GM12874 (cell line): ENCODE measurements around the gene HOXA9.

Experiments used
- CTCF ChIP-seq: IDR thresholded peaks from 2 replicates; pipeline ENCODE4 v1.5.1; 2011; ENCODE audit warnings: low read depth, mild to moderate bottlenecking, control low read depth, low read length, moderate library complexity; ENCODE audit not compliant: insufficient read depth

HOXA9 gene

DNA sequence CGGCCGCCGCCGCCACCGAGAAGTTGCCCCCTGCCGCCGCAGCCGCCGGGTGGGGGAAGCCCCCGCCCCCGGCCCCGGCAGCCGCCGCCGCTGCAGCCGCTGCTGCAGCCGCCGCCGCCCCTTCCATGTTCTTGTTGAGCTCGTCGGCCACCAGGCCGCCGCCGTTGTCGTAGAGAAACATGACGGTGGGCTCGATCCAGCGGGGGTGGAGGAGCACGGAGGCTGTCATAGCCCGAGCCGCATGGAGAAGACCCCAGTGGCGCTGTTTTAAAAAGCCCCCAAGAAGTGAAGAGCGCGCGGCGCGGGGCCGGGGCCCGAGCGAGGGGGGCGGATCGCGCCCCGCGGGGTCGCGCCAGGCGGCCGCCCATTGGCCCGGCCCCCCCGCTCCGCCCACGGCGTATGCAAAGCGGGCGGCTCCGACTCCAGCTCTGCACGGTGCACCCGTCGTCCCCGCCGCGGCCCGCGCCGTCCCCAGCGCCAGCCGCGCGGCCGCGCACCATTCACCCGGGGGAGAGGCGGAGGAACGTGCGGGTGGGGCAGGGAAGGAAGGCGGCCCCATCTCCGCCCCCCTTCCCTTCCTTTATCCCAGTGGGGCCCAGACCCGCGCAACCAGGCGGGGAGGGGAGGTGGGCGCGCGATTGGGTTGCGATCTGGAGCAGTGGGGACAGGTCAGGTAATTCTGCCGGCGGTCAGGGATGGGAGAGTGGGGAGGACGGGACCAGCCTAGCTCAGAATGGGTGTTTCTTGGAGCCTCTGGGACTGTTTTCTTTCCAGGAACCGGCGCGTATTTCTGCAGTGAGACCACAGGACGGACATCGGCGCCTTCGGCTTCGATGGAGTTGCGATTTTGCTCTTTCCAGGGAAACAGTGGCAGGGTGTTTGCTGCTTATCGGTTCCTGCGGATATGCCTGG is 34.8 kb upstream of the HOXA9 start, which contains the start of gene HOXA13:
TSS of gene HOXA13 (minus strand) at position 243 of the 912 bp plus-strand sequence. CDS start at position 229, 14 bp downstream.
- TF ChIP-seq CTCF, result no peak

GRCh38 chr7:27198871-27199801 is 33.8 kb upstream of the HOXA9 start:
- TF ChIP-seq CTCF, result no peak

DNA sequence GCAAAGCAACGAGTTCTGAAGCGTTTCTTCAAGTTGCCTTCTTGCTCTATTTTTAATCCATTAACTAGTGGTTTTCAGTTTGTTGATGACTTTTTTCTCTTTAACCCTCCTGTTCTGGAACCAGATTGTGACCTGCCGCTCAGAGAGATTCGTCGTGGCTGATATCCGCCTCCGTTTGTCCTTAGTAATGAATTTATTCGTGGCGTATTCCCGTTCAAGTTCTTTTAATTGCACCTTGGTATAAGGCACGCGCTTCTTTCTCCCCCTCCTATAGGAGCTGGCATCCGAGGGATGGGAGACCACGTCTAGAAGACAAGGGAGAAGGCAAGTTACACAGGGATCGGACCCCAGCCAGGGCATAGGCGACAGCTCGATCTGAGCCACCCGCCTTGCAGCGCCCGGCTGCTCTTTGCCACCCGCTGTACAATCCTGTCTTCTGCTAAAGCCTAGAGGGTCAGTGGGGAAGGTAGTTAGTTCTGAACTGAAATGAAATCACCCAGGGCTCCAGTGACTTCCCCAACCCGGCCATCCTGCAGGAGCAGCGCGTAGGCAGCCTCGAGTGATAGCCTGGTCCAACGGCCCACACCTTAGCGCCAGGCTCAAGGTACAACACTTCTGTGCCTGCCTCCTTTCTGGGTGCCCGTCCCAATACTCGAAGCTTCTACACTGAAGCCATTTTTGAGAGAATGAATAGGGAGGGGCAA is 33.0 kb upstream of the HOXA9 start:
- TF ChIP-seq CTCF, result no peak

DNA sequence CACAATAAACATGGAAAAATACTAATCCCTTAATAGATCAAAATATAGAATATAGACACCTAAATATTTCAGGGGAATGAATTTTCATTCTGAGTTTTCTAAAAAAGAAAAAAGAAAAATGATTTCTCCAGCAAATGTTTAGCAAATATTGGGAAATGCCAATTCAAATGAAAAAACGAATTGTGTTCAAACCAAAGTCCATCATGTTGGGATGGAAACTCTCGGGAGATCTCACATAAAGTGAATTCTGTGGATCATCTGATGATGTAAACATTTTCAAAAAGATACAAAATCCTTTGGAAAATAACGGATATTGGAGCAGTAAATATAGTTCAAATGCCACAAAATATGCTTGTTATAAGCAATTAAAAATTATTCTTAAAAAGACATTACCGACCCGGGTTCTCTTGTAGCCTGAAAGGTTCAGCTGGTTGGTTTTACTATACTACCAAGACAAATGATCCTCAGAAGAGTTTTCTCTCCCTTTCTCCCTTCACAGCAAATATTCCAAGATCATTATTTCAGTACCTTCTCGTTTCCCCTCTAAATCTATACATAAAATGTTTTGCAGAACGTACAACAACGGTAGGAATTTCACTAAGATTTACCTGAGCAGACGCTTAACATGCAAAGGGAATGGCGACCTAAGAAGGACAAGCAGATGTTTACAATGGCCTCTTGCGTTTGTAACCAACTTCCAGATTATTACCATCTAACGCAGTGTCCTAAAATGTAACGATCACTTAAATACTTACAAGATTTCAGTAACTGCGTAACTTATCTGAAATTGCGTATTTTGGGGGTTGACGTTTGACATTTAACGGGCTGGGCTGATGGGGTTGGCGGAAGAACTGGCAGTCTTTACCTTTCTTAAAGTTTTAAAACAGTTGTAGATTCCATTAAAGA is 32.1 kb upstream of the HOXA9 start:
- no peak for TF ChIP-seq CTCF

GRCh38 chr7:27196287-27196767 is 31.0 kb upstream of the HOXA9 start:
- peak; percentile 63 for TF ChIP-seq CTCF

DNA sequence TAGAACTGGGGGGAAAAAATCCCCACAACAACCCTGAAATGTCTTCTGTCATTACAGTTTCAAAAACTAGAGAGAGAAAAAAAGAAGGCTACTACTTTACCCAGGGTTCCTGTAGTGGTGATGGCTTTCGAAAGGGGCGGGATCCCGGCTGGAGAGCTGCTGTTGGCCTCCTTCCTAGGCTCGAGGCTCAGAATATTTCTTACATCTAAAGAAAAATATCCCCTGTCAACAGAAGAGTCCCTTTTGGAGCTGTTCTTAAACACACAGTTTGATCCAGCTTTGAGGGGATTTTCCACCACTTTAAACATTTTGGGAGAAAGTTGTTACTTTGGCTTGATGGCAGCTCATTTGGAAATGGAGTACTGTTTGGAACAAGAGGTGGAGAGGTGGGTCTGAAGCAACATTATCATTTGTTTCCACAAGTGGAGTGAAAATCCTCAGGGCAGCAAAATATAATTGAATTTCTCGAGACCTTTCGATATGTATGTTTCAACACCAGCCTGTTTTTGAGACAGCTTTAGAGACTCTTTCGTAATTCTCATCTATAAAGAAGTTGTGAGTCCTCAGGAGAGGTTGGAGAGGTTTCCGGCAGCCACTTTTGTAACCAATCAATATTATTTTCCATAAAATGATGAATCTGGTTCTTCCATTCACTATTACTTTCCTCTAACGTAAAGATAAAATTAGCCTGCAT is 29.5 kb upstream of the HOXA9 start:
- TF ChIP-seq CTCF, result no peak
